Neural crest cell (in vitro differentiated cells): ENCODE results near the gene PCDHA13. TPM values are rescaled to one million over a fixed set of nuclear protein-coding genes. Genes with fewer than 3 reads are reported as not detected.

Experiments
- DNase-seq: peaks from one replicate; pipeline ENCODE4 v3.0.0; 2021; ENCODE audit warnings: low read depth, mixed read lengths, low spot score
- H3K27ac Mint-ChIP-seq: one replicate; pipeline ENCODE4 v1.8.0; 2021; ENCODE audit warnings: mild to moderate bottlenecking, mixed read lengths; ENCODE audit not compliant: unreplicated experiment
- H3K27me3 Mint-ChIP-seq: 2 replicates; pipeline ENCODE4 v1.8.0; 2021; ENCODE audit warnings: low read depth, mild to moderate bottlenecking, mixed read lengths
- H3K36me3 Mint-ChIP-seq: 2 replicates; pipeline ENCODE4 v1.8.0; 2021; ENCODE audit warnings: low read depth, mild to moderate bottlenecking, mixed read lengths
- H3K4me1 Mint-ChIP-seq: 2 replicates; pipeline ENCODE4 v1.8.0; 2021; ENCODE audit warnings: mixed read lengths
- H3K4me3 Mint-ChIP-seq: one replicate; pipeline ENCODE4 v1.8.0; 2021; ENCODE audit warnings: mild to moderate bottlenecking, mixed read lengths
- H3K9me3 Mint-ChIP-seq: 2 replicates; pipeline ENCODE4 v1.8.0; 2021; ENCODE audit warnings: mixed read lengths
- CTCF ChIP-seq: fragments of 200-600 bp; sonication (generic); conservative IDR thresholded peaks from 2 replicates; pipeline ENCODE4 v1.5.0; 2021; ENCODE audit warnings: antibody characterized with exemption, mild to moderate bottlenecking
- total RNA-seq: library from RNA; stranded (reverse); gene quantifications from 2 replicates; pipeline ENCODE4 v1.2.1, GENCODE V29; 2021

The PCDHA13 gene
- total RNA-seq, 1 donor from 2014 or later: 1.2 TPM

DNA sequence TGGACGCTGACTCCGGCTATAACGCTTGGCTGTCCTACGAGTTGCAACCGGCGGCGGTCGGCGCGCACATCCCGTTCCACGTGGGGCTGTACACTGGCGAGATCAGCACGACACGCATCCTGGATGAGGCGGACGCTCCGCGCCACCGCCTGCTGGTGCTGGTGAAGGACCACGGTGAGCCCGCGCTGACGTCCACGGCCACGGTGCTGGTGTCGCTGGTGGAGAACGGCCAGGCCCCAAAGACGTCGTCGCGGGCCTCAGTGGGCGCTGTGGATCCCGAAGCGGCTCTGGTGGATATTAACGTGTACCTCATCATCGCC is 4.7 kb upstream of the PCDHA13 start:
- no peak for TF ChIP-seq CTCF
- no peak for DNase-seq
- H3K9me3 Mint-ChIP-seq: peaks cover 15% of the 10 kb centered on the region
- H3K27me3 Mint-ChIP-seq: no peaks in the 10 kb centered on the region
- no peak overlapping the region for H3K4me3 Mint-ChIP-seq
- no peak overlapping the region for H3K27ac Mint-ChIP-seq
- H3K4me1 Mint-ChIP-seq: peaks cover 15% of the 10 kb centered on the region
- peaks cover 67% of the 10 kb centered on the region for H3K36me3 Mint-ChIP-seq

DNA sequence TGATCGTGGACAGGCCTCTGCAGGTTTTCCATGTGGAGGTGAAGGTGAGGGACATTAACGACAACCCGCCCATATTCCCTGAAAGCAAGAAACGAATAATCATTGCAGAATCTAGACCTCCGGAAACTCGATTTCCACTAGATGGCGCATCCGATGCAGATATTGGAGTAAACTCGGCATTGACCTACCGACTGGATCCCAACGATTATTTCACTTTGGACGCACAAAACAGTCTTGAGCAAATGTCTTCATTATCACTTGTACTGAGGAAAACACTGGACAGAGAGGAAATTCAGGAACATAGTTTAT is 621 bp downstream of the PCDHA13 start:
- Mint-ChIP-seq H3K27me3 (no peaks in the 10 kb centered on the region), H3K36me3 (peaks cover 57% of the 10 kb centered on the region), H3K27ac (no peak overlapping the region), H3K9me3 (peaks cover 13% of the 10 kb centered on the region), H3K4me1 (no peaks in the 10 kb centered on the region), H3K4me3 (no peak overlapping the region)
- TF ChIP-seq CTCF: peak; percentile 30
- no peak for DNase-seq

- DNase-seq: no peak
Observed at GRCh38 chr5:140883373-140883772, 1.4 kb downstream of the PCDHA13 start.

DNA sequence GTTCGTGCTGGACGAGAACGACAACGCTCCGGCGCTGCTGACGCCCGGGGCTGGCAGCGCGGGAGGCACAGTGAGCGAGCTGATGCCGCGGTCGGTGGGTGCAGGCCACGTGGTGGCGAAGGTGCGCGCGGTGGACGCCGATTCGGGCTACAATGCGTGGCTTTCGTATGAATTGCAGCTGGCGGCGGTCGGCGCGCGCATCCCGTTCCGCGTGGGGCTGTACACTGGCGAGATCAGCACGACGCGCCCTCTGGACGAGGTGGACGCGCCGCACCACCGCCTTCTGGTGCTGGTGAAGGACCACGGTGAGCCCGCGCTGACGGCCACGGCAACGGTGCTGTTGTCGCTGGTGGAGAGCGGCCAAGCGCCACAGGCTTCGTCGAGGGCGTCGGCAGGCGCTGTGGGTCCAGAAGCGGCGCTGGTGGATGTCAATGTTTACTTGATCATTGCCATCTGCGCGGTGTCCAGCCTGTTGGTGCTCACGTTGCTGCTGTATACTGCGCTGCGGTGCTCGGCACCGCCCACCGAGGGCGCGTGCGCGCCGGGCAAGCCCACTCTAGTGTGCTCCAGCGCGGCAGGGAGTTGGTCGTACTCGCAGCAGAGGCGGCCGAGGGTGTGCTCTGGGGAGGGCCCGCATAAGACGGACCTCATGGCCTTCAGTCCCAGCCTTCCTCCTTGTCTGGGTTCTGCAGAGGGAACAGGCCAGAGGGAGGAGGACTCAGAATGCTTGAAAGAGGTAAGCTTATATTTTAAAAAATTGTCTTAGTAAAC is 2.2 kb downstream of the PCDHA13 start:
- H3K4me1 Mint-ChIP-seq: no peaks in the 10 kb centered on the region
- no peak for DNase-seq

More at GRCh38 chr5:140883373-140883772, 1.4 kb downstream of the PCDHA13 start:
- Mint-ChIP-seq H3K4me3 (no peak overlapping the region), H3K36me3 (peaks cover 57% of the 10 kb centered on the region), H3K27me3 (no peaks in the 10 kb centered on the region), H3K27ac (no peak overlapping the region), H3K4me1 (no peaks in the 10 kb centered on the region), H3K9me3 (peaks cover 13% of the 10 kb centered on the region)
- TF ChIP-seq CTCF: no peak

DNA sequence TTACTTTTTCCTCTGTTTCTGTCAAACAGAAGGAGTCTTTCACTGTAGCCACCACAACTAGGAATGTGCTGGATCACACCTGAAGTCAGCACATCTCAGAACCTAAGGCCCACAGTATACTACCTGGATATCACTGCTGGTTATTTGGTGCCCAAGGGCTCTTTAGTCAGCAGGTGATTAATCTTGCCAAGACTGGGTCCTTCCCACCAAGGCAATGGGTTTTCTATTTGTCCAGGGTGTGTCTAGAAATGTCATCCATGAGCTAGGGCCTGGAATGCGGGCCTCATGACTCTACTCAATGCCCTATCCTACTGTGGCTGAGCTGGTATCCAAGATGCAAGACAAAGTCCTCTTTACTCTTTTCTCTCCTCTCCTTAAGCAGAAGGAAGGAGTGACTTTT is 34.4 kb downstream of the PCDHA13 start:
- no peak for DNase-seq
- Mint-ChIP-seq H3K27me3 (no peaks in the 10 kb centered on the region), H3K9me3 (peaks cover 19% of the 10 kb centered on the region), H3K36me3 (peaks cover 27% of the 10 kb centered on the region), H3K27ac (no peak overlapping the region), H3K4me3 (no peak overlapping the region), H3K4me1 (no peaks in the 10 kb centered on the region)
- no peak for TF ChIP-seq CTCF

More for the DNA sequence above, 2.2 kb downstream of the PCDHA13 start:
- H3K9me3 Mint-ChIP-seq: peaks cover 13% of the 10 kb centered on the region
- H3K27me3 Mint-ChIP-seq: no peaks in the 10 kb centered on the region
- H3K36me3 Mint-ChIP-seq: peaks cover 56% of the 10 kb centered on the region
- H3K4me3 Mint-ChIP-seq: no peak overlapping the region
- TF ChIP-seq CTCF: no peak
- no peak overlapping the region for H3K27ac Mint-ChIP-seq
